Loucy (cell line): ENCODE results near the gene ADTRP.

ENCODE experiments used
- EZH2phosphoT487 ChIP-seq: fragments of 200-600 bp; IDR thresholded peaks from 2 replicates; pipeline ENCODE4 v1.6.1; 2018; ENCODE audit warnings: antibody characterized with exemption, mild to moderate bottlenecking, moderate library complexity, borderline replicate concordance
- TF ChIP-seq, protein P1 (sequence below): fragments of 200-600 bp; sonication (generic); conservative IDR thresholded peaks from 2 replicates; pipeline ENCODE4 v1.5.1; 2014; ENCODE audit warnings: mild to moderate bottlenecking, antibody characterized with exemption, low read length

- TF ChIP-seq, protein P1, sequence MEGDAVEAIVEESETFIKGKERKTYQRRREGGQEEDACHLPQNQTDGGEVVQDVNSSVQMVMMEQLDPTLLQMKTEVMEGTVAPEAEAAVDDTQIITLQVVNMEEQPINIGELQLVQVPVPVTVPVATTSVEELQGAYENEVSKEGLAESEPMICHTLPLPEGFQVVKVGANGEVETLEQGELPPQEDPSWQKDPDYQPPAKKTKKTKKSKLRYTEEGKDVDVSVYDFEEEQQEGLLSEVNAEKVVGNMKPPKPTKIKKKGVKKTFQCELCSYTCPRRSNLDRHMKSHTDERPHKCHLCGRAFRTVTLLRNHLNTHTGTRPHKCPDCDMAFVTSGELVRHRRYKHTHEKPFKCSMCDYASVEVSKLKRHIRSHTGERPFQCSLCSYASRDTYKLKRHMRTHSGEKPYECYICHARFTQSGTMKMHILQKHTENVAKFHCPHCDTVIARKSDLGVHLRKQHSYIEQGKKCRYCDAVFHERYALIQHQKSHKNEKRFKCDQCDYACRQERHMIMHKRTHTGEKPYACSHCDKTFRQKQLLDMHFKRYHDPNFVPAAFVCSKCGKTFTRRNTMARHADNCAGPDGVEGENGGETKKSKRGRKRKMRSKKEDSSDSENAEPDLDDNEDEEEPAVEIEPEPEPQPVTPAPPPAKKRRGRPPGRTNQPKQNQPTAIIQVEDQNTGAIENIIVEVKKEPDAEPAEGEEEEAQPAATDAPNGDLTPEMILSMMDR: no peak
- TF ChIP-seq EZH2phosphoT487: no peak
These were observed 106.3 kb downstream of the ADTRP start for GRCh38 chr6:11672256-11672655.
